Measurements from ENCODE around the gene IRF1.

DNA sequence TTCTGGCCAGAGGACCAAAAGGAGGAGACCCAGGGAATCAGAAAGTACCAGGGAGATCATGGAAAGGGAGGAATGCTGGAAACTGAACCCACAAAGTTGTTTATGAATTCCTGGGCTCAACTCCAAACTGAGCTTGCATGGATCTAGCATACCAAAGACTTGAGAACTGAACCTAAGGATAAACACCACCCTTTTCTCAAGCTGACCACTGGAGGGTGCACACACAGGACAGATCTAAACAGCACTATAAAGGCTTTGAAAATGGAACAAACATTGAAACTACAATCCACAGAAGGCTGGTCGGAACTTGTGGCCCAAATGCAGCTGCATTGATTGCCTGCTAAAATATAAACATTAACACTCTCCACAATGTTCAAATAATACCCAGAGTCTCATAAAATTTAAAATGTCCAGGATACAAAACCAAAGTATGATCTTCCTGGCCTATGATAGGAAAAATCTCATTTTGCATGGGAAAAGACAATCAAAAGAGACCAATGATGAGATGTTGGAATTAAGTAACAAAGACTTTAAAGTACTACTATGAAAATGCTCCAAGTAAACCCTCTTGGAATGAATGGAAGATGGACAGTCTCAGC is 15.6 kb upstream of the IRF1 start:
- TF ChIP-seq, protein P1, sequence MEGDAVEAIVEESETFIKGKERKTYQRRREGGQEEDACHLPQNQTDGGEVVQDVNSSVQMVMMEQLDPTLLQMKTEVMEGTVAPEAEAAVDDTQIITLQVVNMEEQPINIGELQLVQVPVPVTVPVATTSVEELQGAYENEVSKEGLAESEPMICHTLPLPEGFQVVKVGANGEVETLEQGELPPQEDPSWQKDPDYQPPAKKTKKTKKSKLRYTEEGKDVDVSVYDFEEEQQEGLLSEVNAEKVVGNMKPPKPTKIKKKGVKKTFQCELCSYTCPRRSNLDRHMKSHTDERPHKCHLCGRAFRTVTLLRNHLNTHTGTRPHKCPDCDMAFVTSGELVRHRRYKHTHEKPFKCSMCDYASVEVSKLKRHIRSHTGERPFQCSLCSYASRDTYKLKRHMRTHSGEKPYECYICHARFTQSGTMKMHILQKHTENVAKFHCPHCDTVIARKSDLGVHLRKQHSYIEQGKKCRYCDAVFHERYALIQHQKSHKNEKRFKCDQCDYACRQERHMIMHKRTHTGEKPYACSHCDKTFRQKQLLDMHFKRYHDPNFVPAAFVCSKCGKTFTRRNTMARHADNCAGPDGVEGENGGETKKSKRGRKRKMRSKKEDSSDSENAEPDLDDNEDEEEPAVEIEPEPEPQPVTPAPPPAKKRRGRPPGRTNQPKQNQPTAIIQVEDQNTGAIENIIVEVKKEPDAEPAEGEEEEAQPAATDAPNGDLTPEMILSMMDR (conservative IDR thresholded peaks at IDR 0.05; ENCODE audit: low read depth, low read length), result peak; percentile 64
- TF ChIP-seq EZH2 (IDR thresholded peaks at IDR 0.05; ENCODE audit: borderline replicate concordance, low read depth, low read length, poor library complexity, severe bottlenecking), result no peak

Measured in A673 (cell line).